Dermis microvascular lymphatic vessel endothelial cell (primary cell): ENCODE results near the gene KISS1R. TPM values are rescaled to one million over a fixed set of nuclear protein-coding genes. Genes with fewer than 3 reads are reported as not detected.
"Not testable (repeated sequence)": the region's sequence is repeated elsewhere in the genome, so short reads cannot be mapped to it uniquely, and the experiment has no call there.

Experiments
- DNase-seq, 2 donors: peaks; one replicate each; pipeline versions ENCODE4 v3.0.0 to v3.0.0-alpha.2; 2010; ENCODE audit warnings: low read depth in 2 of 2
- total RNA-seq: library from RNA; depleted of rRNA; stranded (reverse); fragments of >200 nt; gene quantifications from 2 replicates; pipeline ENCODE4 v1.2.1, GENCODE V29; 2014

Gene KISS1R
- total RNA-seq, 1 donor from 2014 or later = not detected

- DNase-seq = no peak
Observed at GRCh38 chr19:952049-952679, 35.0 kb downstream of the KISS1R start.

DNA sequence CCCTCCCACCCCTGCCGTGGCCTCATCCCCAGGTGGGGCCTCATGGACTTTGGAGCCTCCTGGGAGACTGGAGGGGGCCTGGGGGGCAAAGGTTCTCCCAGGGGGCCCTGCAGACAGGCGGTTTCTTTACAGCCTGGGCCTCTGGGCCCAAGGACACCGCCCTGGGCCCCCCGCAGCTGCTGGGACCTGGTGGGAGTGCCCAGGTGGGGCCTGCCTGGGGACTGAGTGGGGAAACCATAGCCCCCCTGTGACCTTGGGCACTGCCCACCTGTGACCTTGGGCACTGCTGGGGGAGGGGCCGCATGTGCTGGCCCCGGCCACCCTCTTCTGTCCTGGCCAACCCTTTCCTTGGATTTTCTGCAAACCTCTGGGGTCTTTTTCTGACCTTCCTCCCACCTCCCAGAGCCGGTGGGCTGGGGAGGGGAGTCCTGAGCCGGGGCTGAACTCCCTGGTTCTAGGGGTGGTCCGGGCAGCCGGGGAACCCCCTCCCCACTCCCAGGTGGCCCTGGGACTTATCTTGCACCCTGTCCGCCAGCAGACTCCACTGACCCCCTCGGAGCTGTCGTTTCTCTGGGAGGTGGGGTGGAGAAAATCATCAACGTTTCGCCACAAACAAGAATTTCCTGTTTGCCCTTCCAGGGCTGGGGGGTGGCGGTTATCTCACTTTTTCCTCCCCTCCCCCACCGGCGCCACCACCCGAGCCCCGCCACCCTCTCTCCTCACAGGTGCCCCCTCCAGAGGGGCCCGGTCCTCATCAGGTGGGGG lies 35.7 kb downstream of the KISS1R start:
- no peak for DNase-seq

- DNase-seq = no peak
Observed at GRCh38 chr19:953445-954271, 36.5 kb downstream of the KISS1R start.

DNA sequence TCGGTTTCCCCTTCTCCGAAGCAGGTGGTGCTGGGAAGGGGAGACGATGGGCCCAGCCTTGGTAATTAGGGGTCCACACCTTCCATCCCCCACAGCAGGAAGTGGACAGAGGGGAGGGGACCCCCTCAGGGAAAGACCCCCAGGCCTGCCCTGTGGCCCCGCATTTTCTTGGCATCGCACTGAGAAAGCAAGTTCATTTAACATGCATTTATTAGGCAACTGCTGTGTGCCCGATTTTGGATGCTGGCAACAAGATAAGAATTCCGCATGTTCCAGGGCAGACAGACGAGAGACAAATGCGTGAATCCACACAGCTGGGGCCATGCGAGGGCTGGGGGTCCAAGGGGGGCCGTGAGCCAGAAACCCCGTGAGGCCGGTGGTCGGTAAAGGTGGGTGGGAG lies 37.1 kb downstream of the KISS1R start:
- no peak for DNase-seq

GRCh38 chr19:954672-955494 lies 37.8 kb downstream of the KISS1R start:
- no peak for DNase-seq

GRCh38 chr19:955803-956765 lies 39.0 kb downstream of the KISS1R start:
- DNase-seq = no peak

GRCh38 chr19:956766-957440 lies 39.8 kb downstream of the KISS1R start:
- DNase-seq = no peak

GRCh38 chr19:957578-957977 lies 40.4 kb downstream of the KISS1R start:
- not testable (repeated sequence) for DNase-seq

- no peak for DNase-seq
Observed at GRCh38 chr19:958967-959855, 42.1 kb downstream of the KISS1R start.

DNA sequence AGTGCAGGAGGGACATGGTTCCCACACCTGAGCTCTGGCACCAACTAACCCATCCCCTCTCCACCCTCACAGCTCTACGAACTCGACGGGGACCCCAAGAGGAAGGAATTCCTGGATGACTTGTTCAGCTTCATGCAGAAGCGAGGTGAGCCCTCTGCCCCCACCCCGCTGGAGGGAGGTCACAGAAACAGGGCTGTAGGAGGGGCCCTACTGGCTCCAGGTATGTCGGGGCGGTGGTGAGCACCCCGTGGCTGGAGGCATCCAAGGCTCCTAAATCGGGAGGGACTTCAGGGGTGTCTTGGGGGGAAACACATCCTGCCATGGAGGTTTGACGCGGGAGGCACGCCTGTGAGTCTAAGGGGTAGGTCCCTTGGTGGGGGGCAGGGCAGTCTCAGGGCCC lies 42.9 kb downstream of the KISS1R start:
- DNase-seq = no peak

DNA sequence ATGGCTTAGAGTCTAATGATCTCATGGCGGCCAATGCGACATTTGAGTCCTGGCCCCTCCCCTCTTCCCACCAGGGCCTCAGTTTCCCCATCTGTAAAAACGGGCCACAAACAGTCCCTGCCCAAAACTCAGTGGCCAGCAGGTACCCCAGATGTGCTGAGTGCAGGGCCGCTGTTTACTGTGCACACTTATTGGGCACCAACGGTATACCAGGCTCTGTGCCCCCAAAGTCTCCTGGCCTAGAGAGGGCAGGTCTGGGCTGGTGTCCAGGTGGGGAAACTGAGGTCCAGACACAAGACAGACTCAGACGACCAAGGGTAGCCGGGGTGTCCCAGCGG lies 43.4 kb downstream of the KISS1R start:
- no peak for DNase-seq

DNA sequence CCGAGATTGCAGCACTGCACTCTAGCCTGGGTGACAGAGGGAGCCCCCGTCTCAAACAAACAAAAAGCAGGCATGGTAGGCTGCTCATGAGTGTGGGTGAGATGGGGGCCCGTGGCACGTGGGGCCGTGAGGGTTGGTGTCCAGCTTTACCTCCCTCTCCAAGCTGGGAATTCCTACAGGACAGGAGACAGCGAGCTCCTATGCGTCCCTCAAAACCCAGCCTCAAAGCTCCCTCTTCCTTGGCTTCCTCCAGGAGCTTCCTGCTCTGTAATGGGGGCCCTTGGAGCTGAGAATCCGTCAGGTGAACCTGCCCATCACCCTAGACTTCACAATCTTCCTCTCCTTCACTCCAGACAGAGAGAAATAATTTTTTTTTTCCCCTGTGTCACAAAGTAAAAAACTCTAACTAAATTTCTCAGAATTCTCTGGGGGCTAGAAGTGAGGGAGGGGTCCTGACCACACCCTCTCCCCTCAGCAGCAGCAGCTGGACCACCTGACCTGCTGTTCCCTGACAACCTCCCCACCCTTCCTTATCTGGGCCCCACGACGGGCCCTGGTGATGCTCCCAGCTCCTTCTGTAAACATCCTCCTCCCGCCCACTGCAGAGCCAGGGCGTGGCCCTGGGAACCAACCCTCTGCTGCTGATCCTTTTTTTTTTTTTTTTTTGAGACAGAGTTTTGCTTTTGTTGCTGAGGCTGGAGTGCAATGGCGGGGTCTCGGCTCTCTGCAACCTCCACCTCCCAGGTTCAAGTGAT lies 44.9 kb downstream of the KISS1R start:
- no peak for DNase-seq

DNA sequence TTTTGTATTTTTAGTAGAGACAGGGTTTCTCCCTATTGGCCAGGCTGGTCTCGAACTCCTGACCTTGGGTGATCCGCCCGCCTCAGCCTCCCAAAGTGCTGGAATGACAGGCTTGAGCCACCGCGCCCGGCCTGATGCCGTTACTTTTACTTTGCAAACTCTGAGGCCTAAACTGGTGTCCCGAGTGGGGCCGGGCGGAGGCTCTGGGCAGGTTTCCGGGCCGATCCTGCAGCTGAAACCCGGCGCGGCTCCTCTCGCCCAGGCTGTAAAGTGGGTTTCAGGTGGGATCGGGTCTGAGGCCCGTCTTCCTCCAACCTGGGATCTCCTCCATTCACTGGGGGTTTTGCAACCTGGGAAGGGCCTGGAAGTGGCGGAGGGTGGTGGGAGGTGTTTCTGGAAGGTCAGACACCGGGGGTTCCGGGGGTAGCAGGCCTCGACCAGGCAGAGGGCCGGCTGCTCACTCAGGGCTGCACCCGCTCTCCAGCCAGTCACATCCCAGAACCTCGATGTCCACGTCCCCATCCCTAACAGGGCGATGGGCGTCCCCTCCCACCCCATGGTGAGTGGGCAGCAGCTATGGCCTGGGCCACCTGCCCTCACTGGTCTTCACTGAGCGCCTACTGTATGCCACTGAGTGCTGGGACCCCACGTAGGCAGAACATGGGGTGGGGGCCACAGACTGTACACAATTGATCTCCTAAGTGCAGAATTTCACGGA lies 45.7 kb downstream of the KISS1R start:
- DNase-seq = no peak

DNA sequence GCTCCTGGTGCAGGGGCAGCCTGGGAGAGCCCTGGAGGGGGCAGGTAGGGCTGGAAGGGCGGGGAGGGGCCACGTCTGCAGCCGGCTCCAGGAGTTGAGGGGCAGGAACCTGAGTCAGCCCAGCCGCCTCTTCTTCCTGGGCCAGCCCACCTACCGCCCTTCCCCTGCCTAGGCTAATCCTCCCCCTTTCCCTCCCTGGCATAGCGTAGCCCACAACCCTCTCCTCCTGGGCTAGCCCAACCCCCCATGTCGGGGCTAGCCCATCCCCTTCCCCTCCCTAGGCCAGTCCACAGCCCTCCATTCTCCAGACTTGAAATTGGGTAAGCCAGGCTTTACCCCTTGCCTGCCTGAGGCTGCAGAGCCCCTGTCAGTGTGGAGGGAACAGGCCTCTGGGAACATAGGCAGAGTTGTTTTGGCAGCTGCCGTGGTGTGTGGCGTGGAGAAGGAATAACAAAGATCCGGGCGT lies 46.4 kb downstream of the KISS1R start:
- DNase-seq = no peak

DNA sequence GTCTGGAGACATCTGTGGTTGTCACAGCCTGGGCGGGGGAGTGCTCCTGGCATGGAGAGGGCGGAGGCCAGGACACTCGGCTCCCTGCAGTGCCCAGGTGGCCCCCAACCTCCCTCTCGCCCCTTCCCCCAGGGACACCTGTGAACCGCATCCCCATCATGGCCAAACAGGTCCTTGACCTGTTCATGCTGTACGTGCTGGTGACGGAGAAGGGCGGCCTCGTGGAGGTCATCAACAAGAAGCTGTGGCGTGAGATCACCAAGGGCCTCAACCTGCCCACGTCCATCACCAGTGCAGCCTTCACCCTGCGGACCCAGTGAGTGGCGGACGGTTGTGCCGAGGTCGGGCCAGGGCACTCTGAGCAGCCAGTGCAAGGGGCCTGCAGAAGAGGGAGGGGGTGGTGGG lies 47.0 kb downstream of the KISS1R start:
- no peak for DNase-seq

DNA sequence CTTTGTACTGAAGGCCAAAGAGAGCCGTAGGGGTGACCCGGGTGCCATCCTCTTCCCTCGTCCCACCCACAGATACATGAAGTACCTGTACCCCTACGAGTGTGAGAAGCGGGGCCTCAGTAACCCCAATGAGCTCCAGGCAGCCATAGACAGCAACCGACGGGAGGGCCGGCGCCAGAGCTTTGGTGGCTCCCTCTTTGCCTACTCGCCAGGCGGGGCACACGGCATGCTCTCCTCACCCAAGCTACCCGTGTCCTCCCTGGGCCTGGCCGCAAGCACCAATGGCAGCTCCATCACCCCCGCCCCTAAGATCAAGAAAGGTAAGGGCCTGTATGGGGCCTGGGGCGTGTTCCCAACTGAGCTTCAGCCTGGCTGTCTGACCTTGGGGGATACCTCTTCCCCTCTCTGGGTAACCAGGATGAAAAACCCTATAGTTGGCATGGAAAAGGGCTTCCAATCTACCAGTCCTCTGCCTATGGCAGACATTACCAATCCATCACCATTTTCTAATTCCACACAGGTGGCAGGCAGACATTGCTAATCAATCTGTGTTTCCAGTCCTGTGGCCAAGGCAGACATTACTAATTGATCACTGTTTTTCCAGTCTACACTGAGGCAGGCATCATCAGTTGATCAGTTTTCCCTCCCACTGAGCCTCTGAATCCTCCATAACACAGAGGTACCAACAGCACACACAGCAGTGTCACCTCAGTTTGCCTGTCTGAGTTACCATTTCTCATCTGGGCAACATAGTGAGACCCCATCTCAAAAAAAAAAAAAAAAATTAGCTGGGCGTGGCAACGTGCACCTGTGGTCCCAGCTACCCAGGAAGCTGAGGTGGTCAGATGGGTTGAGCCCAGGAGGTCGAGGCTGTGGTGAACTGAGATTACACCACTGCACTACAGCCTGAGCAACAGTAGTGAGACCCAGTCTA lies 47.9 kb downstream of the KISS1R start:
- peak in 1 of 2 donors; percentile 24 for DNase-seq
